ENCODE results near the gene CDHR3.
"Not testable (repeated sequence)": the region's sequence is repeated elsewhere in the genome, so short reads cannot be mapped to it uniquely, and the experiment has no call there.

DNA sequence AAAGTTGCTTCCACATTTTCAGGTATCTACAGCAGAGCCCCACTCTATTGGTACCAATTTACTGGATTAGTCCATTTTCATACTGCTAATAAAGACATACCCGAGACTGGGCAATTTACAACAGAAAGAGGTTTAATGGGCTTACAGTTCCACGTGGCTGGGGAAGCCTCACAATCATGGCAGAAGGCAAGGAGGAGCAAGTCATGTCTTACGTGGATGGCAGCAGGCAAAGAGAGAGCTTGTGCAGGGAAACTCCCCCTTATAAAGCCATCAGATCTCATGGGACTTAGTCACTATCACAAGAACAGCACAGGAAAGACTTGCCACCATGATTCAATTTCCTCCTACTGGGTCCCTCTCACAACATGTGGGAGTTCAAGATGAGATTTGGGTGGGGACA, 44.7 kb downstream of the CDHR3 start:
- TF ChIP-seq, protein P1, sequence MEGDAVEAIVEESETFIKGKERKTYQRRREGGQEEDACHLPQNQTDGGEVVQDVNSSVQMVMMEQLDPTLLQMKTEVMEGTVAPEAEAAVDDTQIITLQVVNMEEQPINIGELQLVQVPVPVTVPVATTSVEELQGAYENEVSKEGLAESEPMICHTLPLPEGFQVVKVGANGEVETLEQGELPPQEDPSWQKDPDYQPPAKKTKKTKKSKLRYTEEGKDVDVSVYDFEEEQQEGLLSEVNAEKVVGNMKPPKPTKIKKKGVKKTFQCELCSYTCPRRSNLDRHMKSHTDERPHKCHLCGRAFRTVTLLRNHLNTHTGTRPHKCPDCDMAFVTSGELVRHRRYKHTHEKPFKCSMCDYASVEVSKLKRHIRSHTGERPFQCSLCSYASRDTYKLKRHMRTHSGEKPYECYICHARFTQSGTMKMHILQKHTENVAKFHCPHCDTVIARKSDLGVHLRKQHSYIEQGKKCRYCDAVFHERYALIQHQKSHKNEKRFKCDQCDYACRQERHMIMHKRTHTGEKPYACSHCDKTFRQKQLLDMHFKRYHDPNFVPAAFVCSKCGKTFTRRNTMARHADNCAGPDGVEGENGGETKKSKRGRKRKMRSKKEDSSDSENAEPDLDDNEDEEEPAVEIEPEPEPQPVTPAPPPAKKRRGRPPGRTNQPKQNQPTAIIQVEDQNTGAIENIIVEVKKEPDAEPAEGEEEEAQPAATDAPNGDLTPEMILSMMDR (tag by site-specific recombination; IDR thresholded peaks at IDR 0.05): not testable (repeated sequence)
- TF ChIP-seq, protein P2, sequence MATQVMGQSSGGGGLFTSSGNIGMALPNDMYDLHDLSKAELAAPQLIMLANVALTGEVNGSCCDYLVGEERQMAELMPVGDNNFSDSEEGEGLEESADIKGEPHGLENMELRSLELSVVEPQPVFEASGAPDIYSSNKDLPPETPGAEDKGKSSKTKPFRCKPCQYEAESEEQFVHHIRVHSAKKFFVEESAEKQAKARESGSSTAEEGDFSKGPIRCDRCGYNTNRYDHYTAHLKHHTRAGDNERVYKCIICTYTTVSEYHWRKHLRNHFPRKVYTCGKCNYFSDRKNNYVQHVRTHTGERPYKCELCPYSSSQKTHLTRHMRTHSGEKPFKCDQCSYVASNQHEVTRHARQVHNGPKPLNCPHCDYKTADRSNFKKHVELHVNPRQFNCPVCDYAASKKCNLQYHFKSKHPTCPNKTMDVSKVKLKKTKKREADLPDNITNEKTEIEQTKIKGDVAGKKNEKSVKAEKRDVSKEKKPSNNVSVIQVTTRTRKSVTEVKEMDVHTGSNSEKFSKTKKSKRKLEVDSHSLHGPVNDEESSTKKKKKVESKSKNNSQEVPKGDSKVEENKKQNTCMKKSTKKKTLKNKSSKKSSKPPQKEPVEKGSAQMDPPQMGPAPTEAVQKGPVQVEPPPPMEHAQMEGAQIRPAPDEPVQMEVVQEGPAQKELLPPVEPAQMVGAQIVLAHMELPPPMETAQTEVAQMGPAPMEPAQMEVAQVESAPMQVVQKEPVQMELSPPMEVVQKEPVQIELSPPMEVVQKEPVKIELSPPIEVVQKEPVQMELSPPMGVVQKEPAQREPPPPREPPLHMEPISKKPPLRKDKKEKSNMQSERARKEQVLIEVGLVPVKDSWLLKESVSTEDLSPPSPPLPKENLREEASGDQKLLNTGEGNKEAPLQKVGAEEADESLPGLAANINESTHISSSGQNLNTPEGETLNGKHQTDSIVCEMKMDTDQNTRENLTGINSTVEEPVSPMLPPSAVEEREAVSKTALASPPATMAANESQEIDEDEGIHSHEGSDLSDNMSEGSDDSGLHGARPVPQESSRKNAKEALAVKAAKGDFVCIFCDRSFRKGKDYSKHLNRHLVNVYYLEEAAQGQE (tag by site-specific recombination; IDR thresholded peaks at IDR 0.05): not testable (repeated sequence)
- not testable (repeated sequence) for TF ChIP-seq ZBTB8A (tag by site-specific recombination; IDR thresholded peaks at IDR 0.05); TCF7L2 (IDR thresholded peaks at IDR 0.05; ENCODE audit: borderline replicate concordance, low read depth, low read length); ZNF354C (tag by site-specific recombination; IDR thresholded peaks at IDR 0.05; ENCODE audit: borderline replicate concordance, low read depth); FEZF1 (tag by site-specific recombination; IDR thresholded peaks at IDR 0.05); ZNF174 (tag by site-specific recombination; IDR thresholded peaks at IDR 0.05); ZNF530 (tag by site-specific recombination; IDR thresholded peaks at IDR 0.05; ENCODE audit: low read depth); ZNF416 (tag by site-specific recombination; IDR thresholded peaks at IDR 0.05)
- TF ChIP-seq, protein P3, sequence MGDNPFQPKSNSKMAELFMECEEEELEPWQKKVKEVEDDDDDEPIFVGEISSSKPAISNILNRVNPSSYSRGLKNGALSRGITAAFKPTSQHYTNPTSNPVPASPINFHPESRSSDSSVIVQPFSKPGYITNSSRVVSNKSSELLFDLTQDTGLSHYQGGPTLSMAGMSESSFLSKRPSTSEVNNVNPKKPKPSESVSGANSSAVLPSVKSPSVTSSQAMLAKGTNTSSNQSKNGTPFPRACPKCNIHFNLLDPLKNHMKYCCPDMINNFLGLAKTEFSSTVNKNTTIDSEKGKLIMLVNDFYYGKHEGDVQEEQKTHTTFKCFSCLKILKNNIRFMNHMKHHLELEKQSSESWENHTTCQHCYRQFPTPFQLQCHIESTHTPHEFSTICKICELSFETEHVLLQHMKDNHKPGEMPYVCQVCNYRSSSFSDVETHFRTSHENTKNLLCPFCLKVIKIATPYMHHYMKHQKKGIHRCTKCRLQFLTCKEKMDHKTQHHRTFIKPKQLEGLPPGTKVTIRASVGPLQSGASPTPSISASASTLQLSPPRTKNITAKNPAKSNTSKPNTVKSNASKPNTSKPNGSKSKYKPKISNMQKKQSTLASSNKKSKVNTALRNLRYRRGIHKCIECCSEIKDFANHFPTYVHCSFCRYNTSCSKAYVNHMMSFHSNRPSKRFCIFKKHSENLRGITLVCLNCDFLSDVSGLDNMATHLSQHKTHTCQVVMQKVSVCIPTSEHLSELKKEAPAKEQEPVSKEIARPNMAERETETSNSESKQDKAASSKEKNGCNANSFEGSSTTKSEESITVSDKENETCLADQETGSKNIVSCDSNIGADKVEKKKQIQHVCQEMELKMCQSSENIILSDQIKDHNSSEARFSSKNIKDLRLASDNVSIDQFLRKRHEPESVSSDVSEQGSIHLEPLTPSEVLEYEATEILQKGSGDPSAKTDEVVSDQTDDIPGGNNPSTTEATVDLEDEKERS (tag by site-specific recombination; IDR thresholded peaks at IDR 0.05): not testable (repeated sequence)
- TF ChIP-seq, protein P4, sequence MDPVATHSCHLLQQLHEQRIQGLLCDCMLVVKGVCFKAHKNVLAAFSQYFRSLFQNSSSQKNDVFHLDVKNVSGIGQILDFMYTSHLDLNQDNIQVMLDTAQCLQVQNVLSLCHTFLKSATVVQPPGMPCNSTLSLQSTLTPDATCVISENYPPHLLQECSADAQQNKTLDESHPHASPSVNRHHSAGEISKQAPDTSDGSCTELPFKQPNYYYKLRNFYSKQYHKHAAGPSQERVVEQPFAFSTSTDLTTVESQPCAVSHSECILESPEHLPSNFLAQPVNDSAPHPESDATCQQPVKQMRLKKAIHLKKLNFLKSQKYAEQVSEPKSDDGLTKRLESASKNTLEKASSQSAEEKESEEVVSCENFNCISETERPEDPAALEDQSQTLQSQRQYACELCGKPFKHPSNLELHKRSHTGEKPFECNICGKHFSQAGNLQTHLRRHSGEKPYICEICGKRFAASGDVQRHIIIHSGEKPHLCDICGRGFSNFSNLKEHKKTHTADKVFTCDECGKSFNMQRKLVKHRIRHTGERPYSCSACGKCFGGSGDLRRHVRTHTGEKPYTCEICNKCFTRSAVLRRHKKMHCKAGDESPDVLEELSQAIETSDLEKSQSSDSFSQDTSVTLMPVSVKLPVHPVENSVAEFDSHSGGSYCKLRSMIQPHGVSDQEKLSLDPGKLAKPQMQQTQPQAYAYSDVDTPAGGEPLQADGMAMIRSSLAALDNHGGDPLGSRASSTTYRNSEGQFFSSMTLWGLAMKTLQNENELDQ (tag by site-specific recombination; IDR thresholded peaks at IDR 0.05; ENCODE audit: low read depth): not testable (repeated sequence)

Measured in HEK293 (cell line).